HepG2 (cell line): Measurements from ENCODE around the gene GNB1. TPM values are rescaled to one million over a fixed set of nuclear protein-coding genes. Genes with fewer than 3 reads are reported as not detected.

Experiments used
- ETV5 ChIP-seq: IDR thresholded peaks from 2 replicates; pipeline ENCODE4 v1.6.1; 2018; ENCODE audit warnings: missing biosample characterization, missing genetic modification reagents, inconsistent platforms, borderline replicate concordance
- HBP1 ChIP-seq: IDR thresholded peaks from 2 replicates; pipeline ENCODE4 v1.6.1; 2016; ENCODE audit warnings: low read depth, control low read depth
- HCFC1 ChIP-seq: fragments of 150-350 bp; IDR thresholded peaks from 2 replicates; pipeline ENCODE4 v1.6.1; 2014; ENCODE audit warnings: low read depth, low read length
- MIXL1 ChIP-seq: IDR thresholded peaks from 2 replicates; pipeline ENCODE4 v1.6.1; 2016
- SP140L ChIP-seq: sonication (generic); formaldehyde crosslinking; IDR thresholded peaks from 2 replicates; pipeline ENCODE4 v1.4.0; 2020; ENCODE audit warnings: missing genetic modification reagents, borderline replicate concordance
- TRIM24 ChIP-seq: sonication (generic); formaldehyde crosslinking; IDR thresholded peaks from 2 replicates; pipeline ENCODE4 v1.8.0; 2022; ENCODE audit warnings: mild to moderate bottlenecking, missing genetic modification reagents
- ZBTB7A ChIP-seq: sonication (generic); formaldehyde crosslinking; IDR thresholded peaks from 2 replicates; pipeline ENCODE4 v1.8.0; 2022; ENCODE audit warnings: mild to moderate bottlenecking, missing genetic modification reagents
- ZNF501 ChIP-seq: sonication (generic); formaldehyde crosslinking; IDR thresholded peaks from 2 replicates; pipeline ENCODE4 v1.5.1; 2020; ENCODE audit warnings: mild to moderate bottlenecking, moderate library complexity, missing genetic modification reagents
- polyA plus RNA-seq, 8 experiments: library from polyadenylated mRNA; depleted of rRNA in 3 of 8; stranded (reverse) in 7 of 8; unstranded in 1 of 8; fragments of >200 nt; fragmentation: Illumina TruSeq in 4 of 8; extraction: Trizol in 4 of 8; gene quantifications; 2 replicates each; pipeline versions ENCODE4 v1.2.1 to v1.2.3, GENCODE V29; 2011 to 2016; ENCODE audit warnings: low read depth in 4 of 8, missing spikeins in 1 of 8, mixed read lengths in 1 of 8; ENCODE audit not compliant: insufficient read depth in 1 of 8
- total RNA-seq, 5 experiments: library from RNA; depleted of rRNA; stranded (reverse); fragments of >200 nt; fragmentation: Illumina TruSeq; extraction: Trizol; gene quantifications; 2 replicates each; pipeline ENCODE4 v1.2.3, GENCODE V29; 2016; ENCODE audit warnings: low read depth in 1 of 5
- TF ChIP-seq, protein P1 (sequence below): sonication (generic); formaldehyde crosslinking; IDR thresholded peaks from 2 replicates; pipeline ENCODE4 v1.4.0; 2020; ENCODE audit warnings: missing genetic modification reagents
- TF ChIP-seq, protein P2 (sequence below): sonication (generic); formaldehyde crosslinking; IDR thresholded peaks from 2 replicates; pipeline ENCODE4 v1.8.0; 2022; ENCODE audit warnings: missing genetic modification reagents, low read depth, mild to moderate bottlenecking, borderline replicate concordance
- TF ChIP-seq, protein P3 (sequence below): sonication (generic); formaldehyde crosslinking; IDR thresholded peaks from 2 replicates; pipeline ENCODE4 v1.9.0; 2022; ENCODE audit warnings: low read depth, missing genetic modification reagents

The GNB1 gene
- total and polyA plus RNA-seq, 2 of the 13 experiments (the other 11 are each of a cell fraction or from before 2014, with no cell fraction given): 66.2 to 327 TPM

DNA sequence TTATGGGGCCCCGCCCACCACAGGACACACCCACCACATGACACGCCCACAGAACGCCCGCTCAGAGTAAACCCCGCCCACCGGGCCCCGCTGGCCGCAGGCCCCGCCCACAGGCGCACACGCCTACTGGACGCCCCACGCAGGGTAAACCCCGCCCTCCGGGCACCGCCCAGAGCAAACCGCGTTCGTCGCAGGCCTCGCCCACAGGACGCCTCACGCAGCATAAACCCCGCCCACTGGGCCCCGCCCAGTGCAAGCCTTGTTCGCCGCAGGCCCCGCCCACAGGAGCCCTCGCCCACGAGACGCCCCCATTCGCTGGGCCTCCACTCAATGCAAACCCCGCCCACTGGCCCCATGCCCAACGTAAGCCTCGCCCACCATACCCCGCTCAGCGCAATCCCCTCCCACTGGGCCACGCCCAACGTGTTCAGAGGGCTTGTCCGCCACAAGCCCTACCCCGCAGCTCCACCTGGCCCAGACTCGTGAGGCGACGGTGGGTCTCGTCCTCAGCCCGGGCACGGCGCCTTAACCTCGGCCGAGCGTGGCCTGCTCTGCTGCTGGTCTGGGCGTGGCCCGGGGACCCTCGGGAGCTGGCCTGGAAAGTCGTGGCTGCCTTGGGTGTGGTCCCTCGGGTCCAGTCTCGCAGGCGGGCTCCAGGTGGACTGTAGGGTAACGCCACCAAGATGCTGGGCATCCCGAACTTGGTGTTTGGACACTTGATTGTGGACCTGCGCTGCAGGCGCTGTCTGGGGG is 28.6 kb upstream of the GNB1 start (continued):
- TF ChIP-seq HBP1 (0 out of 2 replicates have a peak, but pooled peaks have one; percentile 56), SP140L (CRISPR knock-in tag) (0 out of 2 replicates have a peak, but pooled peaks have one; percentile 19), ETV5 (CRISPR knock-in tag) (no peak), HCFC1 (no peak), ZBTB7A (CRISPR knock-in tag) (0 out of 2 replicates have a peak, but pooled peaks have one; percentile 78), MIXL1 (CRISPR knock-in tag) (no peak; the same call in 1 of the 2 replicates), ZNF501 (peak; percentile 69), TRIM24 (no peak)
- TF ChIP-seq, protein P1, sequence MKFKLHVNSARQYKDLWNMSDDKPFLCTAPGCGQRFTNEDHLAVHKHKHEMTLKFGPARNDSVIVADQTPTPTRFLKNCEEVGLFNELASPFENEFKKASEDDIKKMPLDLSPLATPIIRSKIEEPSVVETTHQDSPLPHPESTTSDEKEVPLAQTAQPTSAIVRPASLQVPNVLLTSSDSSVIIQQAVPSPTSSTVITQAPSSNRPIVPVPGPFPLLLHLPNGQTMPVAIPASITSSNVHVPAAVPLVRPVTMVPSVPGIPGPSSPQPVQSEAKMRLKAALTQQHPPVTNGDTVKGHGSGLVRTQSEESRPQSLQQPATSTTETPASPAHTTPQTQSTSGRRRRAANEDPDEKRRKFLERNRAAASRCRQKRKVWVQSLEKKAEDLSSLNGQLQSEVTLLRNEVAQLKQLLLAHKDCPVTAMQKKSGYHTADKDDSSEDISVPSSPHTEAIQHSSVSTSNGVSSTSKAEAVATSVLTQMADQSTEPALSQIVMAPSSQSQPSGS (CRISPR knock-in tag): peak; percentile 33; the same call in 1 of the 2 replicates
- TF ChIP-seq, protein P2, sequence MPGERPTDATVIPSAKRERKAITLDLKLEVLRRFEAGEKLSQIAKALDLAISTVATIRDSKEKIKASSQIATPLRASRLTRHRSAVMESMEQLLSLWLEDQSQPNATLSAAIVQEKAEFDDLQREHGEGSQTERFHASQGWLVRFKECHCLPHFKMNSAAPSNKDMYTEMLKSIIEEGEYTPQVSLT (CRISPR knock-in tag): no peak
- TF ChIP-seq, protein P3, sequence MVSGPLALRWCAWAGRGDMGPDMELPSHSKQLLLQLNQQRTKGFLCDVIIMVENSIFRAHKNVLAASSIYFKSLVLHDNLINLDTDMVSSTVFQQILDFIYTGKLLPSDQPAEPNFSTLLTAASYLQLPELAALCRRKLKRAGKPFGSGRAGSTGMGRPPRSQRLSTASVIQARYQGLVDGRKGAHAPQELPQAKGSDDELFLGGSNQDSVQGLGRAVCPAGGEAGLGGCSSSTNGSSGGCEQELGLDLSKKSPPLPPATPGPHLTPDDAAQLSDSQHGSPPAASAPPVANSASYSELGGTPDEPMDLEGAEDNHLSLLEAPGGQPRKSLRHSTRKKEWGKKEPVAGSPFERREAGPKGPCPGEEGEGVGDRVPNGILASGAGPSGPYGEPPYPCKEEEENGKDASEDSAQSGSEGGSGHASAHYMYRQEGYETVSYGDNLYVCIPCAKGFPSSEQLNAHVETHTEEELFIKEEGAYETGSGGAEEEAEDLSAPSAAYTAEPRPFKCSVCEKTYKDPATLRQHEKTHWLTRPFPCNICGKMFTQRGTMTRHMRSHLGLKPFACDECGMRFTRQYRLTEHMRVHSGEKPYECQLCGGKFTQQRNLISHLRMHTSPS (CRISPR knock-in tag): peak; percentile 54; the same call in 1 of the 2 replicates
